Myometrial cell (primary cell): ENCODE measurements around the gene TRNT1. TPM values are rescaled to one million over a fixed set of nuclear protein-coding genes. Genes with fewer than 3 reads are reported as not detected.

Experiments used
- total RNA-seq: library from RNA; depleted of rRNA; stranded (reverse); fragments of >200 nt; gene quantifications from 2 replicates; pipeline ENCODE4 v1.2.3, GENCODE V29; 2015

The TRNT1 gene
- total RNA-seq = 13.8 and 18.5 TPM in 2 replicates

GRCh38 chr3:3126477-3127431 is at the start of gene TRNT1:
TRNT1 (plus strand) TSS chr3:3126940; CDS start chr3:3129041, 2,101 bp downstream.

GRCh38 chr3:3110299-3110630 is 16.5 kb upstream of the TRNT1 start, which contains the start of gene IL5RA:
IL5RA (minus strand) TSS chr3:3110374; CDS start chr3:3104984, 5,390 bp downstream.

GRCh38 chr3:3179407-3180094 is 52.8 kb downstream of the TRNT1 start, which contains the start of gene CRBN:
CRBN (minus strand) TSS chr3:3179691; CDS start chr3:3179687, 4 bp downstream.

Other genes starting within 250 kb of the TRNT1 start
- gene IL5RA, start 16.6 kb upstream of the TRNT1 start, total RNA-seq = not detected in 2 replicates
- gene CRBN, start 52.8 kb downstream of the TRNT1 start, total RNA-seq = 26.8 and 47.1 TPM in 2 replicates